HFFc6 (cell line): ENCODE data around the gene LPA. TPM values are rescaled to one million over a fixed set of nuclear protein-coding genes. Genes with fewer than 3 reads are reported as not detected.
"Not testable (repeated sequence)": the region's sequence is repeated elsewhere in the genome, so short reads cannot be mapped to it uniquely, and the experiment has no call there.

Experiments
- DNase-seq: peaks from one replicate; pipeline ENCODE4 v3.0.0-alpha.2; 2018
- H3K27ac Mint-ChIP-seq: 2 replicates; pipeline ENCODE4 v1.8.0; 2020; ENCODE audit warnings: mild to moderate bottlenecking, mixed read lengths
- H3K27me3 Mint-ChIP-seq: 2 replicates; pipeline ENCODE4 v1.8.0; 2021; ENCODE audit warnings: mild to moderate bottlenecking, moderate library complexity, mixed read lengths; ENCODE audit not compliant: insufficient read depth
- H3K36me3 Mint-ChIP-seq: 2 replicates; pipeline ENCODE4 v1.8.0; 2021; ENCODE audit warnings: low read depth, mixed read lengths
- H3K4me1 Mint-ChIP-seq: 2 replicates; pipeline ENCODE4 v1.8.0; 2020; ENCODE audit warnings: low read depth, mixed read lengths
- H3K4me3 Mint-ChIP-seq: 2 replicates; pipeline ENCODE4 v1.8.0; 2020; ENCODE audit warnings: mild to moderate bottlenecking, moderate library complexity, mixed read lengths
- H3K9me3 Mint-ChIP-seq: 2 replicates; pipeline ENCODE4 v1.8.0; 2020; ENCODE audit warnings: mild to moderate bottlenecking, mixed read lengths
- total RNA-seq, 6 experiments: library from RNA; stranded (reverse); fragmentation: NEBNext Ultra II Directional; extraction: Animal tissue kit (Norgen Biotek cat#: 25700); gene quantifications; 2 replicates in 1 of 6; 3 replicates in 5 of 6; pipeline ENCODE4 v1.2.3, GENCODE V29; 2021
- TF ChIP-seq, protein P1 (sequence below): fragments of 200-600 bp; sonication (generic); IDR thresholded peaks from 2 replicates; pipeline ENCODE4 v1.5.0; 2021; ENCODE audit warnings: antibody characterized with exemption, mild to moderate bottlenecking

The LPA gene
- total RNA-seq, 6 experiments from 2014 or later: not detected

GRCh38 chr6:160678230-160678629 lies 14.2 kb upstream of the LPA start:
- TF ChIP-seq, protein P1, sequence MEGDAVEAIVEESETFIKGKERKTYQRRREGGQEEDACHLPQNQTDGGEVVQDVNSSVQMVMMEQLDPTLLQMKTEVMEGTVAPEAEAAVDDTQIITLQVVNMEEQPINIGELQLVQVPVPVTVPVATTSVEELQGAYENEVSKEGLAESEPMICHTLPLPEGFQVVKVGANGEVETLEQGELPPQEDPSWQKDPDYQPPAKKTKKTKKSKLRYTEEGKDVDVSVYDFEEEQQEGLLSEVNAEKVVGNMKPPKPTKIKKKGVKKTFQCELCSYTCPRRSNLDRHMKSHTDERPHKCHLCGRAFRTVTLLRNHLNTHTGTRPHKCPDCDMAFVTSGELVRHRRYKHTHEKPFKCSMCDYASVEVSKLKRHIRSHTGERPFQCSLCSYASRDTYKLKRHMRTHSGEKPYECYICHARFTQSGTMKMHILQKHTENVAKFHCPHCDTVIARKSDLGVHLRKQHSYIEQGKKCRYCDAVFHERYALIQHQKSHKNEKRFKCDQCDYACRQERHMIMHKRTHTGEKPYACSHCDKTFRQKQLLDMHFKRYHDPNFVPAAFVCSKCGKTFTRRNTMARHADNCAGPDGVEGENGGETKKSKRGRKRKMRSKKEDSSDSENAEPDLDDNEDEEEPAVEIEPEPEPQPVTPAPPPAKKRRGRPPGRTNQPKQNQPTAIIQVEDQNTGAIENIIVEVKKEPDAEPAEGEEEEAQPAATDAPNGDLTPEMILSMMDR: no peak
- Mint-ChIP-seq H3K27me3 (no peaks in the 10 kb centered on the region), H3K4me1 (no peaks in the 10 kb centered on the region), H3K9me3 (peaks cover 17% of the 10 kb centered on the region), H3K4me3 (no peak overlapping the region), H3K27ac (no peak overlapping the region), H3K36me3 (no peaks in the 10 kb centered on the region)
- no peak for DNase-seq

GRCh38 chr6:160676418-160676817 lies 12.3 kb upstream of the LPA start:
- not testable (repeated sequence) for H3K4me1 Mint-ChIP-seq, H3K27me3 Mint-ChIP-seq, H3K36me3 Mint-ChIP-seq

GRCh38 chr6:160668589-160668988 lies 4.5 kb upstream of the LPA start:
- H3K27me3 Mint-ChIP-seq: no peaks in the 10 kb centered on the region

More at GRCh38 chr6:160676418-160676817, 12.3 kb upstream of the LPA start:
- H3K4me3 Mint-ChIP-seq, DNase-seq, H3K27ac Mint-ChIP-seq: not testable (repeated sequence)
- H3K9me3 Mint-ChIP-seq: peaks cover 35% of the 10 kb centered on the region

DNA sequence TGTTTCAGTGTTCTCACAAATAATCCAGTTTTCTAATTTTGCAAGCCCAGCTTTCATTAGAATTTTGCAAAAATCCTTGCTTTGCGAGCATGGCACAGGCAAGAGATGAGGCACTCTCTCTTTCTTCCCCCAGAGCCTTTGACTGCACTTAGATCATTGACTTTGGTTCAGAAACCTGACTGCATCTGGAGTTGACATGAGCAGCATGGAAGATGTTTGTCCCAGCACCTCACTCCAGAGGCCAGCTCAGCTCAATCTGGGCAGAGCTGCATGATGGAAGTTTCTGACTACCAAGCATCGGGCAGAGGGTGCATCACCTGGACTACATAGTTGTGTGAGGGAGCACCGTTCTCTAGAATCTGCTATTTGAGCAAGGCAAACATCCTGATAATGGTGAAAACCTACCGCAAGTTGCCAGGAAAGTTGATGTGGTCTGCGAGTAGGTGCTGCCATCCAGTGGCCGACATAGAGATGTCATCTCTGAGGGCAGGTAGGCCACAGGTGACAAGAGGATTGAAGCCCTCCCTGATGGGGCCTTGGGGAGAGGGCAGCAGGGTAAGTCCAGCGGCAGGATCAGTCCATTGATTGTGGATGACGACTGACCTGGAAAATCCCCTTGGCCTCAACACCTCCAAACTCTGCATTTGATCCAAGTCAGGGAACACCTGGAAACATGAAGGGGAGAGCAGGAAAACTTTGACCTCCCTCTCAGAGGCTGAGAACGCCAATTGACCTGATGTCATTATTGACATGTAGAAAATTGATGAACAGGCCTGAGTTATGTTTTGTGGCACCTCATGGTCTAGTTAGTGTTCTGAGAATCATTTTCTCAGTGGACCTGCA lies 3.8 kb upstream of the LPA start:
- Mint-ChIP-seq H3K27ac (no peak overlapping the region), H3K27me3 (no peaks in the 10 kb centered on the region)
- DNase-seq: no peak

More at GRCh38 chr6:160668589-160668988, 4.5 kb upstream of the LPA start:
- Mint-ChIP-seq H3K4me1 (no peaks in the 10 kb centered on the region), H3K27ac (no peak overlapping the region), H3K4me3 (no peak overlapping the region), H3K9me3 (peaks cover 31% of the 10 kb centered on the region), H3K36me3 (no peaks in the 10 kb centered on the region)
- TF ChIP-seq, protein P1: no peak
- no peak for DNase-seq

DNA sequence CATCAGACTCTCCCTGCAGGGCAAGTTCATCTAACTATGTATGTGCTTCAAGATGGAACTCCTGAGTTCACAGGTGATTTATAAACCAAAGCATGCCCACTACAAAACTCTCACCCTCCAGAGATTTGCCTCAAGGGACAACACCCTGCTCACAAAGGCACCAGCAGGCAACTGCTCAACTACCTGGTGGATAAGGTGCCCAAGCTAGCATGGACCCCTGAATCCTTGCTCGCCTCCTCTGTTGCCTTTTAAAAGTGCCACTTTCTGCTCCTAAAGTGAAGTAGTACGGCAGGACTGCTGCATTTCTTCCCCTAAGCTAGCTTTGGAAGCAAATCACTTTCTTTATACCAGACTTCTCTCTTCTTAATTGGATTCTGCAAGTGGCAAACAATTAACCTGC lies 1.2 kb downstream of the LPA start:
- Mint-ChIP-seq H3K9me3 (peaks cover 32% of the 10 kb centered on the region), H3K27ac (no peak overlapping the region), H3K4me3 (no peak overlapping the region), H3K36me3 (peaks cover 9% of the 10 kb centered on the region; the same call in 1 of the 2 replicates), H3K4me1 (no peaks in the 10 kb centered on the region), H3K27me3 (no peaks in the 10 kb centered on the region)
- TF ChIP-seq, protein P1: no peak
- no peak for DNase-seq

More for the DNA sequence above, 3.8 kb upstream of the LPA start:
- H3K4me1 Mint-ChIP-seq: no peaks in the 10 kb centered on the region
- TF ChIP-seq, protein P1: peak; percentile 42; the same call in 1 of the 2 replicates
- no peak overlapping the region for H3K4me3 Mint-ChIP-seq
- peaks cover 2% of the 10 kb centered on the region; the same call in 1 of the 2 replicates for H3K36me3 Mint-ChIP-seq
- peaks cover 26% of the 10 kb centered on the region for H3K9me3 Mint-ChIP-seq

GRCh38 chr6:160662429-160662828 lies 1.6 kb downstream of the LPA start:
- TF ChIP-seq, protein P1: no peak
- Mint-ChIP-seq H3K4me3 (no peak overlapping the region), H3K27me3 (no peaks in the 10 kb centered on the region), H3K27ac (no peak overlapping the region), H3K4me1 (no peaks in the 10 kb centered on the region), H3K9me3 (peaks cover 36% of the 10 kb centered on the region), H3K36me3 (peaks cover 9% of the 10 kb centered on the region; the same call in 1 of the 2 replicates)
- DNase-seq: no peak
